Measurements from ENCODE around the gene MRC1.
A peak's percentile ranks its signal among the peaks of the same experiment; 100 is the strongest.

- TF ChIP-seq JUND (IDR thresholded peaks at IDR 0.05; ENCODE audit: low read length) (no peak), ATF3 (IDR thresholded peaks at IDR 0.05; ENCODE audit: insufficient read depth, low read depth, low read length) (no peak), RBBP5 (IDR thresholded peaks at IDR 0.05; ENCODE audit: borderline replicate concordance, low read depth, low read length) (no peak), SIN3A (conservative IDR thresholded peaks at IDR 0.05 in 1 of 2, IDR thresholded peaks at IDR 0.05 in 1 of 2; ENCODE audit: low read depth in 1 of 2, low read length in 2 of 2) (no peak), EZH2 (IDR thresholded peaks at IDR 0.05; ENCODE audit: low read depth, low read length, severe bottlenecking) (no peak), EGR1 (IDR thresholded peaks at IDR 0.05; ENCODE audit: borderline replicate concordance, low read depth, low read length) (no peak), CTCF (IDR thresholded peaks at IDR 0.05; ENCODE audit: control extremely low read depth in 1 of 3, insufficient read depth in 1 of 3, low read depth in 1 of 3, low read length in 3 of 3) (no peak), RAD21 (IDR thresholded peaks at IDR 0.05 in 1 of 2, conservative IDR thresholded peaks at IDR 0.05 in 1 of 2; ENCODE audit: low read depth in 2 of 2, low read length in 2 of 2) (peak; percentile 2 to 18; a peak in 2 of 4 replicates), POLR2AphosphoS5 (IDR thresholded peaks at IDR 0.05; ENCODE audit: low read depth, low read length) (no peak), POLR2A (IDR thresholded peaks at IDR 0.05; ENCODE audit: control extremely low read depth in 1 of 2, low read depth in 2 of 2, low read length in 2 of 2) (no peak), ZNF274 (IDR thresholded peaks at IDR 0.05; ENCODE audit: borderline replicate concordance, extremely low read depth, low read length) (no peak)
Observed at GRCh38 chr10:17865351-17865750, 56.2 kb downstream of the MRC1 start.
